MM.1S (cell line): ENCODE results near the gene IL6ST.
"Not testable (repeated sequence)": the region's sequence is repeated elsewhere in the genome, so short reads cannot be mapped to it uniquely, and the experiment has no call there.

Source experiments
- DNase-seq: peaks from one replicate; pipeline ENCODE4 v3.0.0-alpha.2; 2015
- H2AFZ ChIP-seq: fragments of 300-600 bp; sonication (generic); 2 replicates; pipeline ENCODE4 v1.6.0; 2016; ENCODE audit warnings: antibody characterized with exemption, low read length
- H3F3A ChIP-seq: fragments of 300-600 bp; sonication (generic); 2 replicates; pipeline ENCODE4 v1.6.1; 2016; ENCODE audit warnings: mild to moderate bottlenecking, antibody characterized with exemption, low read length, moderate library complexity, mixed read lengths; ENCODE audit not compliant: insufficient read depth
- H3K27ac ChIP-seq: fragments of 300-600 bp; sonication (generic); 2 replicates; pipeline ENCODE4 v1.5.1; 2016; ENCODE audit warnings: mild to moderate bottlenecking, low read length
- H3K27me3 ChIP-seq: fragments of 300-600 bp; sonication (generic); replicated peaks from 2 replicates; pipeline ENCODE4 v1.6.0; 2016; ENCODE audit warnings: low read length; ENCODE audit not compliant: insufficient read depth
- H3K36me3 ChIP-seq: fragments of 300-600 bp; sonication (generic); replicated peaks from 2 replicates; pipeline ENCODE4 v1.6.1; 2016; ENCODE audit warnings: mild to moderate bottlenecking, low read length, mixed read lengths; ENCODE audit not compliant: insufficient read depth
- H3K4me1 ChIP-seq: fragments of 300-600 bp; sonication (generic); 2 replicates; pipeline ENCODE4 v1.6.1; 2016; ENCODE audit warnings: low read length, mixed read lengths
- H3K4me2 ChIP-seq: fragments of 300-600 bp; sonication (generic); 2 replicates; pipeline ENCODE4 v1.6.0; 2016; ENCODE audit warnings: low read depth, low read length
- H3K4me3 ChIP-seq: fragments of 300-600 bp; sonication (generic); 2 replicates; pipeline ENCODE4 v1.5.1; 2016; ENCODE audit warnings: low read length, mixed read lengths
- H3K79me2 ChIP-seq: fragments of 300-600 bp; sonication (generic); 2 replicates; pipeline ENCODE4 v1.6.1; 2016; ENCODE audit warnings: mixed run types, low read length, mixed read lengths
- H3K9ac ChIP-seq: fragments of 300-600 bp; sonication (generic); 2 replicates; pipeline ENCODE4 v1.6.1; 2016; ENCODE audit warnings: low read length, mixed read lengths
- H3K9me2 ChIP-seq: fragments of 300-600 bp; sonication (generic); replicated peaks from 2 replicates; pipeline ENCODE4 v1.6.1; 2016; ENCODE audit warnings: mild to moderate bottlenecking, low read length, mixed read lengths; ENCODE audit not compliant: insufficient read depth
- H3K9me3 ChIP-seq: fragments of 300-600 bp; sonication (generic); replicated peaks from 2 replicates; pipeline ENCODE4 v1.6.1; 2016; ENCODE audit warnings: mild to moderate bottlenecking, low read length, mixed read lengths; ENCODE audit not compliant: insufficient read depth
- H4K20me1 ChIP-seq: fragments of 300-600 bp; sonication (generic); 2 replicates; pipeline ENCODE4 v1.6.1; 2016; ENCODE audit warnings: mild to moderate bottlenecking, low read length, moderate library complexity, mixed read lengths; ENCODE audit not compliant: insufficient read depth
- CTCF ChIP-seq: fragments of 300-600 bp; sonication (generic); IDR thresholded peaks from 2 replicates; pipeline ENCODE4 v1.5.1; 2016; ENCODE audit warnings: antibody characterized with exemption, low read length, mixed read lengths
- EZH2 ChIP-seq: fragments of 300-600 bp; sonication (generic); optimal IDR thresholded peaks from 2 replicates; pipeline ENCODE3; 2017; ENCODE audit warnings: low read depth, mild to moderate bottlenecking, antibody characterized with exemption, low read length, mixed read lengths
- EZH2phosphoT487 ChIP-seq: fragments of 300-600 bp; sonication (generic); IDR thresholded peaks from 2 replicates; pipeline ENCODE4 v1.6.1; 2018; ENCODE audit warnings: antibody characterized with exemption, low read length

The IL6ST gene

DNA sequence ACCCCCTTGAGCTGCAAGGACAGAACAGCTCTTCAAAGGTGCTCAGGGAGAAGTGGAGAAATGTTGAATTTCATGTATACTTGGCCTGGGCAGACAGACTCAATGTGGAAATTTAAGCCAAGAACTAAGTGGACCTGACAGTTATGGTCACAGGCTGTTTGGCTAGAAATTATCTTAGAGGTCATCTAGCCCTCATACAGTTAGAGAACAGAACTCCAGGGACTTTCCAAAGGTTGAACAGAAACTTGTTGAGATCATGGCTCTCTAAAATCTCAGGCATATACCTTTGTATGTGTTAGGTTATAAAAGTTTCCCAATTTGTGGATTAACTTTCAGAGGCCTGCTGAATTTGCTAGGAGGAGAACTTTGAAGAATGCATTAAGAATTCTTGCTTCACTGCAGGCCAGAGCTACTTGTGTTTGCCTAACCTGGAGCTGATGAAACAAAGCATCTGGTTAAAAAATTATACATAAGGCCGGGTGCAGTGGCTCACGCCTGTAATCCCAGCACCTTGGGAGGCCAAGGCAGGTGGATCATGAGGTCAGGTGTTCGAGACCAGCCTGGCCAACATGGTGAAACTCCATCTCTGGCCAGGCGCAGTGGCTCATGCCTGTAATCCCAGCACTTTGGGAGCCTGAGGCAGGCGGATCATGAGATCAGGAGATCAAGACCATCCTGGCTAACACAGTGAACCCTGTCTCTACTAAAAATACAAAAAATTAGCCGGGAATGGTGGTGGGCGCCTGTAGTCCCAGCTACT, 35.3 kb upstream of the IL6ST start:
- H3K9ac ChIP-seq, H3K36me3 ChIP-seq, H3K27me3 ChIP-seq, H4K20me1 ChIP-seq, H3K9me3 ChIP-seq, H3K4me3 ChIP-seq, H3K9me2 ChIP-seq, H3K79me2 ChIP-seq: not testable (repeated sequence)
- Histone ChIP-seq H3F3A (peaks cover 14% of the 10 kb centered on the region; the same call in 1 of the 2 replicates), H3K27ac (peak overlapping the region; percentile 60; the same call in 1 of the 2 replicates), H3K4me1 (peaks cover 21% of the 10 kb centered on the region), H3K4me2 (peak overlapping the region; percentile 7; the same call in 1 of the 2 replicates), H2AFZ (peak overlapping the region; percentile 33; the same call in 1 of the 2 replicates)
- peak; percentile 36 for DNase-seq

GRCh38 chr5:56029457-56029856, 34.7 kb upstream of the IL6ST start:
- Histone ChIP-seq H3K36me3 (no peaks in the 10 kb centered on the region), H3K27ac (peak overlapping the region; percentile 60; the same call in 1 of the 2 replicates), H4K20me1 (no peaks in the 10 kb centered on the region), H3F3A (peaks cover 14% of the 10 kb centered on the region; the same call in 1 of the 2 replicates), H2AFZ (peak overlapping the region; percentile 33; the same call in 1 of the 2 replicates), H3K27me3 (no peaks in the 10 kb centered on the region), H3K4me2 (peak overlapping the region; percentile 7; the same call in 1 of the 2 replicates), H3K4me1 (peaks cover 27% of the 10 kb centered on the region), H3K9me2 (no peaks in the 10 kb centered on the region), H3K9ac (no peak overlapping the region), H3K4me3 (no peak overlapping the region), H3K79me2 (no peaks in the 10 kb centered on the region), H3K9me3 (no peaks in the 10 kb centered on the region)
- TF ChIP-seq EZH2phosphoT487 = no peak
- TF ChIP-seq CTCF = no peak
- no peak for TF ChIP-seq EZH2
- no peak for DNase-seq

DNA sequence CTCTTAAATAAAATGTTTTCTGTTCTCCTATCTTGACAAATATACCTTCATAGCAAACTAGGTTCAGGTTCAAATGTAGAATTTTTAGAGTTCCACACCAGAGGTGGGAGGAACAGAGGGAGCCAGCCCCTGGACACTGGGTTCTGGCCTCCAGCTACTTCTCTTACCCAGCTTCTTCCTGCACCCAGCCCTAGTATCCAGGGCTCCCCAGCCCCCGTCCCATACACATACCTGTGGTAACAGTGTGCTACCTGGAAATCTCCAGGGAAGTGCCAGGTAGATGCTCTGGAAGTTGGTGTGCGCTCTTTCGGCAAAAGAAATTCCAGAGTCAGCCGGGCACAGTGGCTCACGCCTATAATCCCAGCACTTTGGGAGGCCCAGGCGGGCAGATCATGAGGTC, 33.9 kb upstream of the IL6ST start:
- H3K79me2 ChIP-seq = no peaks in the 10 kb centered on the region
- no peaks in the 10 kb centered on the region for H3K9me2 ChIP-seq
- peaks cover 34% of the 10 kb centered on the region for H3K4me1 ChIP-seq
- TF ChIP-seq CTCF = no peak
- TF ChIP-seq EZH2phosphoT487 = no peak
- TF ChIP-seq EZH2 = no peak
- H3K36me3 ChIP-seq = no peaks in the 10 kb centered on the region
- peaks cover 14% of the 10 kb centered on the region; the same call in 1 of the 2 replicates for H3F3A ChIP-seq
- H3K27me3 ChIP-seq = no peaks in the 10 kb centered on the region
- H4K20me1 ChIP-seq = no peaks in the 10 kb centered on the region
- H2AFZ ChIP-seq = no peak overlapping the region
- H3K4me2 ChIP-seq = no peak overlapping the region
- DNase-seq = no peak
- H3K9me3 ChIP-seq = no peaks in the 10 kb centered on the region
- H3K27ac ChIP-seq = no peak overlapping the region
- no peak overlapping the region for H3K4me3 ChIP-seq
- H3K9ac ChIP-seq = no peak overlapping the region

DNA sequence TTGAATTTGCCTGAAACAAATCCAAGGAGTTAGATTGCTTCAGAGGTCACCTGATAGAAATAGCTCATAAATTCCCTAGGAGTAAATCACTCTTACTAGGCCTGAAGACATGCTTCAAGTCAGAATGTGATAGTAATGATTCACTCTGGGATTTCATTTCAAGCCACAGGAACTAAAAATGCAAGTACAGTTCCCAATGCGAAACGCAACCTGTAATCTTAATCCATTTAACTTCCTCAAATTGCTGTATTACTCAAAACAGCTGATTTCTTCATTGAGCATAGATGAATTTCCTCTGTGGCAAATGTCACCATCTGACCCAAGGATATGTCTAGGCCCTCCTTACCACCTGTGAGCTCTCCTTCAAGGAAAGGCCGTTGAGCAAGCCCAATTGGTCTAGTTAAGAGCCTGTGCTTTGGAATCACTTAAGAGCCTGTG, 32.1 kb upstream of the IL6ST start:
- no peaks in the 10 kb centered on the region for H3K79me2 ChIP-seq
- peaks cover 36% of the 10 kb centered on the region for H3K4me1 ChIP-seq
- no peak overlapping the region for H3K9ac ChIP-seq
- peaks cover 11% of the 10 kb centered on the region; the same call in 1 of the 2 replicates for H3F3A ChIP-seq
- no peaks in the 10 kb centered on the region for H3K9me2 ChIP-seq
- H3K4me2 ChIP-seq = no peak overlapping the region
- no peaks in the 10 kb centered on the region for H3K27me3 ChIP-seq
- no peak overlapping the region for H2AFZ ChIP-seq
- no peaks in the 10 kb centered on the region for H4K20me1 ChIP-seq
- DNase-seq = no peak
- no peak overlapping the region for H3K27ac ChIP-seq
- no peaks in the 10 kb centered on the region for H3K9me3 ChIP-seq
- H3K4me3 ChIP-seq = no peak overlapping the region
- H3K36me3 ChIP-seq = no peaks in the 10 kb centered on the region
- TF ChIP-seq EZH2phosphoT487 = no peak
- TF ChIP-seq EZH2 = no peak
- no peak for TF ChIP-seq CTCF
